K562 (cell line): ENCODE results near the gene COA6. TPM values are rescaled to one million over a fixed set of nuclear protein-coding genes. Genes with fewer than 3 reads are reported as not detected.

Source experiments
- ATAC-seq: fragments of 200-7000 bp; cut with Tn5 transposase; 3 replicates; pipeline ENCODE4 v1.9.1; 2020; ENCODE audit warnings: moderate library complexity
- BruUV-seq: library from RNA; stranded (reverse); fragments of 400-500 nt; replicated peaks from 2 replicates; lab custom pipeline; 2021; lab: Mats Ljungman, UMichigan
- CTCF ChIA-PET: fragments of 300-600 bp; formaldehyde crosslinking; extraction: SDS; loops from one replicate; lab custom pipeline; 2021; ENCODE audit warnings: low intra/inter-chr PET ratio; lab: Yijun Ruan, JAX
- POLR2A ChIA-PET: fragments of 300-600, 350-650 bp; sonication (Branson Sonifier 250); formaldehyde crosslinking; extraction: SDS; loops from one replicate; lab custom pipeline; 2021; ENCODE audit warnings: antibody characterized with exemption, inconsistent platforms; lab: Yijun Ruan, JAX
- DNase-seq, 4 experiments: peaks; one replicate each; pipeline versions ENCODE4 v3.0.0 to v3.0.0-alpha.2; 2011 to 2018; ENCODE audit warnings: low spot score in 3 of 4, mixed read lengths in 3 of 4; ENCODE audit errors: extremely low read depth in 1 of 4
- FAIRE-seq: peaks from 2 replicates; lab custom pipeline; 2011; peaks lifted over from hg19 to GRCh38; lab: Jason Lieb, UNC
- H2AFZ ChIP-seq: 2 replicates; pipeline ENCODE4 v1.6.0; 2011; ENCODE audit warnings: low read depth, low read length, control low read depth, inconsistent platforms
- H3K27ac ChIP-seq: fragments of 200-600 bp; 3 replicates; pipeline ENCODE4 v1.8.0; 2011; ENCODE audit warnings: low read depth, mild to moderate bottlenecking, control low read depth, inconsistent platforms, low read length, moderate library complexity, mixed read lengths; ENCODE audit errors: extremely low read depth
- H3K27me3 ChIP-seq, 2 experiments: fragments of 300-600 bp in 1 of 2; 2 replicates in 1 of 2; 3 replicates in 1 of 2; pipeline versions ENCODE4 v1.6.0 to v1.8.0; 2011; ENCODE audit warnings: inconsistent platforms in 2 of 2, low read length in 2 of 2, mild to moderate bottlenecking in 1 of 2, mixed read lengths in 1 of 2, moderate library complexity in 1 of 2; ENCODE audit not compliant: control insufficient read depth in 2 of 2, insufficient read depth in 2 of 2
- H3K36me3 ChIP-seq: fragments of 300-600 bp; 3 replicates; pipeline ENCODE4 v1.8.0; 2011; ENCODE audit warnings: mild to moderate bottlenecking, low read length, inconsistent platforms; ENCODE audit not compliant: control insufficient read depth, insufficient read depth
- H3K4me1 ChIP-seq, 2 experiments: fragments of 200-600 bp in 1 of 2; replicated peaks in 1 of 2; 2 replicates in 1 of 2; 3 replicates in 1 of 2; pipeline versions ENCODE4 v1.5.1 to v1.8.0; 2011; ENCODE audit warnings: inconsistent platforms in 2 of 2, low read length in 2 of 2, mild to moderate bottlenecking in 1 of 2, mixed read lengths in 1 of 2, moderate library complexity in 1 of 2; ENCODE audit not compliant: control insufficient read depth in 2 of 2, insufficient read depth in 2 of 2
- H3K4me2 ChIP-seq: 2 replicates; pipeline ENCODE4 v1.6.1; 2011; ENCODE audit warnings: low read length, control low read depth, inconsistent platforms, mixed read lengths; ENCODE audit not compliant: insufficient read depth
- H3K4me3 ChIP-seq: fragments of 200-600 bp; sonication (generic), shearing (Covaris generic); 2 replicates; pipeline ENCODE4 v1.5.1; 2016; ENCODE audit warnings: control low read depth, inconsistent platforms
- H3K79me2 ChIP-seq: fragments of 200-600 bp; 3 replicates; pipeline ENCODE4 v1.8.0; 2011; ENCODE audit warnings: low read length, inconsistent platforms; ENCODE audit not compliant: control insufficient read depth, insufficient read depth
- H3K9ac ChIP-seq, 2 experiments: 2 replicates each; pipeline versions ENCODE4 v1.6.0 to v1.6.1; 2011; ENCODE audit warnings: low read depth in 2 of 2, low read length in 2 of 2, control low read depth in 1 of 2, inconsistent platforms in 1 of 2, mild to moderate bottlenecking in 1 of 2, mixed read lengths in 1 of 2; ENCODE audit not compliant: insufficient read depth in 1 of 2
- H3K9me1 ChIP-seq: one replicate; pipeline ENCODE4 v1.6.0; 2011; ENCODE audit warnings: inconsistent platforms, mild to moderate bottlenecking, low read length, moderate library complexity; ENCODE audit not compliant: control insufficient read depth, insufficient read depth
- H3K9me3 ChIP-seq: replicated peaks from 2 replicates; pipeline ENCODE4 v1.5.1; 2011; ENCODE audit warnings: low read depth, low read length, inconsistent platforms; ENCODE audit not compliant: control insufficient read depth, insufficient read depth
- H4K20me1 ChIP-seq: replicated peaks from 2 replicates; pipeline ENCODE4 v1.6.1; 2011; ENCODE audit warnings: low read length, inconsistent platforms, mixed read lengths; ENCODE audit not compliant: control insufficient read depth, insufficient read depth
- ATF3 ChIP-seq, 2 experiments: fragments of 450-650 bp in 1 of 2; sonication (generic) in 1 of 2; formaldehyde crosslinking in 1 of 2; IDR thresholded peaks in 1 of 2; conservative IDR thresholded peaks in 1 of 2; 2 replicates each; pipeline versions ENCODE4 v1.6.1 to v1.8.1; 2016 to 2023; ENCODE audit warnings: mild to moderate bottlenecking in 2 of 2, moderate library complexity in 2 of 2, inconsistent platforms in 1 of 2, missing genetic modification reagents in 1 of 2
- ATF7 ChIP-seq: fragments of 450-650 bp; IDR thresholded peaks from 2 replicates; pipeline ENCODE4 v1.7.1; 2014; ENCODE audit warnings: mild to moderate bottlenecking, moderate library complexity
- ELK3 ChIP-seq: fragments of 450-650 bp; formaldehyde crosslinking; IDR thresholded peaks from 2 replicates; pipeline ENCODE4 v1.4.0; 2020; ENCODE audit warnings: mild to moderate bottlenecking
- JUND ChIP-seq, 2 experiments: IDR thresholded peaks; 2 replicates in 1 of 2; 3 replicates in 1 of 2; pipeline ENCODE4 v1.6.1; 2011; ENCODE audit warnings: borderline replicate concordance in 2 of 2, low read depth in 2 of 2, low read length in 2 of 2, improper control_type of control experiment in 1 of 2, missing biosample characterization in 1 of 2, missing genetic modification characterization in 1 of 2, missing genetic modification reagents in 1 of 2
- KDM1A ChIP-seq, 2 experiments: fragments of 450-650 bp; IDR thresholded peaks; 2 replicates each; pipeline ENCODE4 v1.6.1; 2016; ENCODE audit warnings: mild to moderate bottlenecking in 2 of 2
- MAFG ChIP-seq: fragments of 450-650 bp; conservative IDR thresholded peaks from 2 replicates; pipeline ENCODE4 v1.6.1; 2016; ENCODE audit warnings: missing genetic modification characterization, missing compliant biosample characterization
- SAFB2 ChIP-seq: fragments of 200-400 bp; formaldehyde crosslinking; IDR thresholded peaks from 2 replicates; pipeline ENCODE4 v1.6.1; 2018; ENCODE audit warnings: borderline replicate concordance, low read length, low read depth, moderate library complexity; ENCODE audit not compliant: severe bottlenecking
- TCF7 ChIP-seq: sonication (generic); IDR thresholded peaks from 2 replicates; pipeline ENCODE4 v1.6.1; 2016; ENCODE audit warnings: antibody characterized with exemption, borderline replicate concordance
- WGBS: fragments of 100-300 bp; shearing (Covaris generic); methylation state at CpG from one replicate; pipeline ENCODE4 v1.1.6; 2016; ENCODE audit warnings: low coverage, mixed read lengths; ENCODE audit not compliant: insufficient coverage; ENCODE audit errors: missing lambda C conversion rate; 5-methylcytosine and 5-hydroxymethylcytosine counted together
- in situ Hi-C: fragments of 300-500 bp; cut with MboI; formaldehyde crosslinking; loops from 4 replicates; pipeline ENCODE4 v1.15.0; 2018; ENCODE audit warnings: inconsistent platforms, mixed read lengths
- intact Hi-C: fragments of 100-400 bp; cut with micrococcal nuclease; formaldehyde crosslinking; loops from 2 replicates; pipeline ENCODE4 v1.14.2; 2022
- polyA plus RNA-seq, 8 experiments: library from polyadenylated mRNA; depleted of rRNA in 4 of 8; stranded (reverse) in 5 of 8; unstranded in 3 of 8; fragments of >200 nt; fragmentation: Nextera tagmentation in 2 of 8; fragmentation: Illumina TruSeq in 1 of 8; extraction: Ambion mirVana in 2 of 8; extraction: Trizol in 1 of 8; gene quantifications; 2 replicates each; pipeline versions ENCODE4 v1.2.1 to v1.2.3, GENCODE V29; 2011 to 2014; ENCODE audit warnings: inconsistent platforms in 1 of 8, missing spikeins in 1 of 8
- total RNA-seq, 7 experiments: library from RNA; depleted of rRNA in 6 of 7; stranded (reverse); fragments of >200 nt in 6 of 7; fragmentation: Illumina TruSeq in 2 of 7; extraction: Trizol in 2 of 7; gene quantifications; 2 replicates each; pipeline versions ENCODE4 v1.2.1 to v1.2.3, GENCODE V29; 2011 to 2021; ENCODE audit warnings: low replicate concordance in 1 of 7

COA6 gene
- total and polyA plus RNA-seq, 9 of the 15 experiments (the other 6 are each of a cell fraction or from before 2014, with no cell fraction given): 77.7 to 187 (median 134) TPM

- Histone ChIP-seq H3K4me3 (no peak overlapping the region), H3K9me1 (no peaks in the 10 kb centered on the region), H3K9me3 (no peaks in the 10 kb centered on the region), H3K27ac (no peak overlapping the region), H3K9ac (no peak overlapping the region)
- no TSS peak for BruUV-seq
- in situ Hi-C loops: no loop called here
- no peak for ATAC-seq
- TF ChIP-seq TCF7 (no peak), ATF7 (peak; percentile 93), JUND (IDR thresholded peaks at IDR 0.05; ENCODE audit: borderline replicate concordance, low read depth, low read length) (peak; percentile 61; the same call in 1 of the 2 replicates), JUND (tag; IDR thresholded peaks at IDR 0.05; ENCODE audit: borderline replicate concordance, low read depth, low read length) (peak; percentile 84; the same call in 2 of the 3 replicates), MAFG (tag) (no peak), KDM1A (IDR thresholded peaks at IDR 0.05) (no peak), SAFB2 (no peak), ATF3 (IDR thresholded peaks at IDR 0.05) (peak; percentile 93), ATF3 (CRISPR knock-in tag; conservative IDR thresholded peaks at IDR 0.05) (no peak), ELK3 (no peak)
- TF ChIP-seq, all 486 proteins: peak for 3
- FAIRE-seq (no peak), DNase-seq (no peak)
- WGBS: 54% methylated on average over 3 of the region's 3 CpGs
- peaks cover 0 to 5% of the 10 kb centered on the region in 2 experiments; a peak in 2 of 5 replicates for H3K4me1 ChIP-seq
- no peaks in the 10 kb centered on the region; the same call in 2 of the 3 replicates for H3K36me3 ChIP-seq
- intact Hi-C loops: no loop called here
- no peaks in the 10 kb centered on the region for H3K79me2 ChIP-seq
- H2AFZ ChIP-seq: no peak overlapping the region
- no peaks in the 10 kb centered on the region for H3K27me3 ChIP-seq
- ChIA-PET CTCF (no interaction called here), POLR2A (interaction anchor here (0.5 kb wide), 1 partner anchor 1218 kb away, joined by 4 read pairs; no protein-coding TSS in a partner anchor)
- no peaks in the 10 kb centered on the region for H4K20me1 ChIP-seq
- H3K4me2 ChIP-seq: no peak overlapping the region
Measured at GRCh38 chr1:234402939-234403338, 29.7 kb downstream of the COA6 start.
